Measurements from ENCODE around the gene CEP350.

The CEP350 gene

DNA sequence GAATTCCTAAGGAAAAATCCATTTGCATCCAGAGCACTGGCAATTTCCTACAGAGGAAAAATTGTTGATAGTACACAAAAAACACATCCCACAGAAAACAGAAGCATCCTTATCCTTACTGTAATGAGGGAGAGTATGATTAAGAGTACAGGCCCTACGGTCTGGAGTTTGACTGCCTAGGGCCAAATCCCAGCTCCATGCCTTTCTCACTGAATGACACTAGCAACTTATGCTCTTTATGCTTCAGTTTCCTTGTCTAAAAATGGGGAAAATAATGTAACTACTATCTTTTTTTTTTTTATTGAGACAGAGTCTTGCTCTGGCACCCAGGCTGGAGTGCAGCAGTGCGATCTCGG lies 27.8 kb upstream of the CEP350 start:
- TF ChIP-seq, protein P1, sequence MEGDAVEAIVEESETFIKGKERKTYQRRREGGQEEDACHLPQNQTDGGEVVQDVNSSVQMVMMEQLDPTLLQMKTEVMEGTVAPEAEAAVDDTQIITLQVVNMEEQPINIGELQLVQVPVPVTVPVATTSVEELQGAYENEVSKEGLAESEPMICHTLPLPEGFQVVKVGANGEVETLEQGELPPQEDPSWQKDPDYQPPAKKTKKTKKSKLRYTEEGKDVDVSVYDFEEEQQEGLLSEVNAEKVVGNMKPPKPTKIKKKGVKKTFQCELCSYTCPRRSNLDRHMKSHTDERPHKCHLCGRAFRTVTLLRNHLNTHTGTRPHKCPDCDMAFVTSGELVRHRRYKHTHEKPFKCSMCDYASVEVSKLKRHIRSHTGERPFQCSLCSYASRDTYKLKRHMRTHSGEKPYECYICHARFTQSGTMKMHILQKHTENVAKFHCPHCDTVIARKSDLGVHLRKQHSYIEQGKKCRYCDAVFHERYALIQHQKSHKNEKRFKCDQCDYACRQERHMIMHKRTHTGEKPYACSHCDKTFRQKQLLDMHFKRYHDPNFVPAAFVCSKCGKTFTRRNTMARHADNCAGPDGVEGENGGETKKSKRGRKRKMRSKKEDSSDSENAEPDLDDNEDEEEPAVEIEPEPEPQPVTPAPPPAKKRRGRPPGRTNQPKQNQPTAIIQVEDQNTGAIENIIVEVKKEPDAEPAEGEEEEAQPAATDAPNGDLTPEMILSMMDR (IDR thresholded peaks at IDR 0.05) = no peak
- no peaks in the 10 kb centered on the region for H3K4me1 ChIP-seq (ENCODE audit: control insufficient read depth in 1 of 2, insufficient read depth in 1 of 2, low read depth in 1 of 2, low read length in 1 of 2)
- peaks cover 8% of the 10 kb centered on the region for H3K36me3 ChIP-seq
- no peak overlapping the region for H3K27ac ChIP-seq
- H3K27me3 ChIP-seq = no peaks in the 10 kb centered on the region
- H3K9me3 ChIP-seq = no peaks in the 10 kb centered on the region
- no peak overlapping the region for H3K4me3 ChIP-seq (ENCODE audit: low read depth in 1 of 2, low read length in 1 of 2)

DNA sequence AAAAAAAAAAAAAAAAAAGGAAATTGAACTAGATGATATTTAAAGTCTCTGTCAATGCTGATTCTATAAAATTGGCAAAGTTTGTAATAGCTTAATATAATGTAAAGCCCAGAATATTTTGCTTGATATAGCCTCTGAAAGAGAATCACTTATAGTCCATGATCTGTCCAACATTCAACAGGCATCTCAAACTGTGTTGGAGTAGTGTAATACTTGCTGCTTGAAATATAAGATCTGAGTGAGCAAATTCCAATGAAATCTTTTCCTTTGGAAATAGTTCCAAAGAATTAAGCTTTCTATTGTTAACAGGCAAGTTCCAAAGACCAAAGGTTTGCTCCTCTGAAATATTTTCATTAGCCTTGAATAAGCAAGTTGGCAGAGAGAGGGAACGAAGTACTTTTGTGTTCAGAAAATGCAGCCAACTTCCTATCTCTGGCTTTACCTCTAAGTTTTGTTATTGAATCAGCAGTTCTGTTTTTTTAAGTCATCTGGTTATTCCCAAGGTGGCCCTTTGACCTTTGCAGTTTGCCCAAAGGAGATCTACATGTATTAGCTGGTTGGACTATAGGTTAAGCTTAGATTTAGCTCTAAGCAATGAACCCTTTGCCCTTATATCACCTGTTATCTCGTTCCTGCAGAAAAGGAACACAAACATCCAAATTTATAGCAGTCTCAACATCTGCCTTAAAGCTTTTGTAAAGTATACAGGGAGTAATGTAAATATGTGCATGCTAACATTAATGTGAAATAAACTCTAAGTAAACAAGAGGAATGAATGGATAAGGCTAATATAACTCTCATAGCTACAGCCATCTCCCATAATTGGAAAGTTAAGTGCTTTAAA lies 24.4 kb upstream of the CEP350 start:
- H3K27me3 ChIP-seq = no peaks in the 10 kb centered on the region
- H3K9me3 ChIP-seq = no peaks in the 10 kb centered on the region
- TF ChIP-seq, protein P1 (IDR thresholded peaks at IDR 0.05) = no peak
- H3K4me3 ChIP-seq (ENCODE audit: low read depth in 1 of 2, low read length in 1 of 2) = no peak overlapping the region
- no peak overlapping the region for H3K27ac ChIP-seq
- H3K4me1 ChIP-seq (ENCODE audit: control insufficient read depth in 1 of 2, insufficient read depth in 1 of 2, low read depth in 1 of 2, low read length in 1 of 2) = no peaks in the 10 kb centered on the region
- H3K36me3 ChIP-seq = no peaks in the 10 kb centered on the region

DNA sequence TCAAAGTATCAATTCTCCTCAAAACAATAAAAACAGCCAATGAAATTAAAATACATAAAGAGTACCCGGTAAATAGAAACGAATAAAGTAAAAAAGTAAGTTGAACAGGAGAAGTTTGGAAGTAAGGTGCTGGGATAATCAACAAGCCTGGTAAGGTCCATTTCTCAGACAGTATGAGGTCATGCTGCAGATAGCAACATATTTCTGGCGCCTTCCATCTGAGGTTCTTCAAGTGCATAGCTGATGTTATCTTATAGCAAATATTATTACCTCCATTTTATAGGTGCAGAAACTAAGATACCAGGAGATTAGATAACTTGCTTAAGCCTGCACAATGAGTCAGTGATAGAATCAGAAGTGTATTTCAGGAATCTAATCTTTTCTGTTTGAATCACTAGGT lies 23.7 kb upstream of the CEP350 start:
- H3K4me1 ChIP-seq (ENCODE audit: control insufficient read depth in 1 of 2, insufficient read depth in 1 of 2, low read depth in 1 of 2, low read length in 1 of 2) = no peaks in the 10 kb centered on the region
- TF ChIP-seq, protein P1 (IDR thresholded peaks at IDR 0.05) = no peak
- H3K36me3 ChIP-seq = no peaks in the 10 kb centered on the region
- H3K27ac ChIP-seq = no peak overlapping the region
- H3K4me3 ChIP-seq (ENCODE audit: low read depth in 1 of 2, low read length in 1 of 2) = no peak overlapping the region
- H3K9me3 ChIP-seq = no peaks in the 10 kb centered on the region
- no peaks in the 10 kb centered on the region for H3K27me3 ChIP-seq

DNA sequence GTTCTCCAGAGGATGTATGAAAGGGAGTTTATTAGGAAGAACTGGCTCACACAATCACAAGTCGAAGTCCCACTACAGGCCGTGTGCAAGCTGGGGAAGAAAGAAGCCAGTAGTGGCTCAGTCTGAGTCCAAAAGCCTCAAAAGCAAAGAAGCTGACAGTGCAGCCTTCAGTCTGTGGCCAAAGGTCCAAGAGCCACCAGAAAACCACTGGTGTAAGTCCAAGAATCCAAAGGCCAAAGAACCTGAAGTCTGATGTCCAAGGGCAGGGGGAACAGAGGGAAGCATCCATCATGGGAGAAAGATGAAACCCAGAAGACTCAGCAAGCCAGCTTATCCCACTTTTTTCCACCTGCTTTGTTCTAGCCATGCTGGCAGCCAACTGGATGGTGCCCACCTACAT lies 21.4 kb upstream of the CEP350 start:
- Histone ChIP-seq H3K27me3 (no peaks in the 10 kb centered on the region), H3K4me3 (ENCODE audit: low read depth in 1 of 2, low read length in 1 of 2) (no peak overlapping the region), H3K9me3 (no peaks in the 10 kb centered on the region), H3K4me1 (ENCODE audit: control insufficient read depth in 1 of 2, insufficient read depth in 1 of 2, low read depth in 1 of 2, low read length in 1 of 2) (no peaks in the 10 kb centered on the region), H3K27ac (no peak overlapping the region), H3K36me3 (no peaks in the 10 kb centered on the region)
- TF ChIP-seq, protein P1 (IDR thresholded peaks at IDR 0.05) = no peak

DNA sequence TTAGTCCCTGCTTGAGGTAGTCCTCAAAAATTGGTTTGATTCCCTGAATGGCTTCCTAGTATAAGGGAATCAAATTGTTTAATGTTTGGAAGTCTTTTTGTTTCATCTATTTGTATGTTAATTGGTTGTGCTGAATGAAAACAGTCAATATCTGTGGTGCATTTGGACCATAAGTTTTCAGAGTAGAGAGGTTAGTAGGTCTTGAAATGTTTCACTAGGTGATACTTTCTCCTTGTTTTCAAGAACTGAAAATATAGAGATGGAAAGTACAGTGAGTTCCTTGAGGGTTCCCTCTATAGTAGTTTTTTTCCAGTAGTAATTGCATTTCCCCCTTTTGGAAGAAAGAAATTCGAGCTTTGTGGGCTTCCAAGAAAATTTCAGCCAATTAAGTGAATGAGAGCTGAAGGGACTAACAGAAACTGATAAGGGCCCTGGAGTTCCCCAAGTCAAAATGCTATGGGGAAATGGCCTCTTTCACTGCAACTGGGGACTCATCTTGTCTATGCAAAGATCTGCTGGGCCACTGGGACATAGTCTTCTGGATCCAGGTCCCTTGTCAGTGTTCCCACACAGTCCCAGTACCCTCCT lies 18.6 kb upstream of the CEP350 start:
- no peaks in the 10 kb centered on the region for H3K9me3 ChIP-seq
- TF ChIP-seq, protein P1 (IDR thresholded peaks at IDR 0.05) = no peak

More for the DNA sequence above, 18.6 kb upstream of the CEP350 start:
- H3K4me3 ChIP-seq (ENCODE audit: low read depth in 1 of 2, low read length in 1 of 2) = no peak overlapping the region
- H3K4me1 ChIP-seq (ENCODE audit: control insufficient read depth in 1 of 2, insufficient read depth in 1 of 2, low read depth in 1 of 2, low read length in 1 of 2) = peaks cover 0 to 7% of the 10 kb centered on the region in 2 experiments
- H3K36me3 ChIP-seq = no peaks in the 10 kb centered on the region
- no peak overlapping the region for H3K27ac ChIP-seq
- H3K27me3 ChIP-seq = no peaks in the 10 kb centered on the region
